ENCODE measurements around the gene ARRDC5. TPM values are rescaled to one million over a fixed set of nuclear protein-coding genes. Genes with fewer than 3 reads are reported as not detected.

Gene ARRDC5
- total and polyA plus RNA-seq, 2 of the 13 experiments (the other 11 are each of a cell fraction or from before 2014, with no cell fraction given) = not detected

- no peak overlapping the region for H2AFZ ChIP-seq (ENCODE audit: low read length)
- intact Hi-C loops (cut with micrococcal nuclease; ENCODE audit: unreplicated experiment) = no loop called here
- no peaks in the 10 kb centered on the region for H3K4me1 ChIP-seq (ENCODE audit: insufficient read depth, low read length)
- ATAC-seq = no peak
- FAIRE-seq = no peak
- no peaks in the 10 kb centered on the region for H3K9me3 ChIP-seq (ENCODE audit: low read length)
- ChIA-PET POLR2A (no interaction called here), CTCF (ENCODE audit: low intra/inter-chr PET ratio, low total read pairs) (no interaction called here)
- in situ Hi-C loops (cut with HindIII; ENCODE audit: extremely low pct_ligation_motif_present, low pct_unique_long_range_greater_than_20kb) = no loop called here
- H3K36me3 ChIP-seq (replicated peaks in 1 of 2; ENCODE audit: control insufficient read depth in 1 of 2, insufficient read depth in 2 of 2, low read length in 2 of 2) = peaks cover 20 to 65% of the 10 kb centered on the region in 2 experiments
- no TSS peak for BruUV-seq (replicated peaks)
- peaks cover 2% of the 10 kb centered on the region for H3K79me2 ChIP-seq (ENCODE audit: insufficient read depth, low read length)
- no peak overlapping the region for H3K27ac ChIP-seq (ENCODE audit: extremely low read length, insufficient read depth, low read length)
- no peaks in the 10 kb centered on the region; a peak in 1 of 5 replicates for H3K27me3 ChIP-seq (ENCODE audit: control insufficient read depth in 1 of 2, insufficient read depth in 2 of 2, low read length in 2 of 2)
- 97% methylated on average over 7 of the region's 7 CpGs for WGBS (ENCODE audit: low lambda C conversion rate)
- no peak overlapping the region for H3K9ac ChIP-seq (ENCODE audit: insufficient read depth, low read depth, low read length)
- no peaks in the 10 kb centered on the region for H4K20me1 ChIP-seq (ENCODE audit: insufficient read depth, low read length)
- no peak overlapping the region for H3K4me3 ChIP-seq (replicated peaks in 1 of 3; ENCODE audit: insufficient read depth in 1 of 3, low read depth in 2 of 3, low read length in 3 of 3)
- H3K4me2 ChIP-seq (ENCODE audit: low read depth, low read length) = no peak overlapping the region
- DNase-seq (ENCODE audit: low spot score) = no peak
- TF ChIP-seq, protein P1, sequence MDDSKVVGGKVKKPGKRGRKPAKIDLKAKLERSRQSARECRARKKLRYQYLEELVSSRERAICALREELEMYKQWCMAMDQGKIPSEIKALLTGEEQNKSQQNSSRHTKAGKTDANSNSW (CRISPR knock-in tag; IDR thresholded peaks at IDR 0.05; ENCODE audit: borderline replicate concordance) = no peak
- TF ChIP-seq RBFOX2 (IDR thresholded peaks at IDR 0.05; ENCODE audit: low read depth, low read length) = no peak
- TF ChIP-seq TCF12 (IDR thresholded peaks at IDR 0.05) = no peak
- no peak for TF ChIP-seq TCF12 (CRISPR knock-in tag; IDR thresholded peaks at IDR 0.05)
- no peak for TF ChIP-seq KLF11 (CRISPR knock-in tag; IDR thresholded peaks at IDR 0.05)
- no peak for TF ChIP-seq NKX3-1 (CRISPR knock-in tag; IDR thresholded peaks at IDR 0.05)
- no peak for TF ChIP-seq IKZF1 (IDR thresholded peaks at IDR 0.05)
- no peak for TF ChIP-seq ZNF468 (CRISPR knock-in tag; IDR thresholded peaks at IDR 0.05)
- no peak for TF ChIP-seq ZNF572 (CRISPR knock-in tag; IDR thresholded peaks at IDR 0.05)
- TF ChIP-seq, protein P2, sequence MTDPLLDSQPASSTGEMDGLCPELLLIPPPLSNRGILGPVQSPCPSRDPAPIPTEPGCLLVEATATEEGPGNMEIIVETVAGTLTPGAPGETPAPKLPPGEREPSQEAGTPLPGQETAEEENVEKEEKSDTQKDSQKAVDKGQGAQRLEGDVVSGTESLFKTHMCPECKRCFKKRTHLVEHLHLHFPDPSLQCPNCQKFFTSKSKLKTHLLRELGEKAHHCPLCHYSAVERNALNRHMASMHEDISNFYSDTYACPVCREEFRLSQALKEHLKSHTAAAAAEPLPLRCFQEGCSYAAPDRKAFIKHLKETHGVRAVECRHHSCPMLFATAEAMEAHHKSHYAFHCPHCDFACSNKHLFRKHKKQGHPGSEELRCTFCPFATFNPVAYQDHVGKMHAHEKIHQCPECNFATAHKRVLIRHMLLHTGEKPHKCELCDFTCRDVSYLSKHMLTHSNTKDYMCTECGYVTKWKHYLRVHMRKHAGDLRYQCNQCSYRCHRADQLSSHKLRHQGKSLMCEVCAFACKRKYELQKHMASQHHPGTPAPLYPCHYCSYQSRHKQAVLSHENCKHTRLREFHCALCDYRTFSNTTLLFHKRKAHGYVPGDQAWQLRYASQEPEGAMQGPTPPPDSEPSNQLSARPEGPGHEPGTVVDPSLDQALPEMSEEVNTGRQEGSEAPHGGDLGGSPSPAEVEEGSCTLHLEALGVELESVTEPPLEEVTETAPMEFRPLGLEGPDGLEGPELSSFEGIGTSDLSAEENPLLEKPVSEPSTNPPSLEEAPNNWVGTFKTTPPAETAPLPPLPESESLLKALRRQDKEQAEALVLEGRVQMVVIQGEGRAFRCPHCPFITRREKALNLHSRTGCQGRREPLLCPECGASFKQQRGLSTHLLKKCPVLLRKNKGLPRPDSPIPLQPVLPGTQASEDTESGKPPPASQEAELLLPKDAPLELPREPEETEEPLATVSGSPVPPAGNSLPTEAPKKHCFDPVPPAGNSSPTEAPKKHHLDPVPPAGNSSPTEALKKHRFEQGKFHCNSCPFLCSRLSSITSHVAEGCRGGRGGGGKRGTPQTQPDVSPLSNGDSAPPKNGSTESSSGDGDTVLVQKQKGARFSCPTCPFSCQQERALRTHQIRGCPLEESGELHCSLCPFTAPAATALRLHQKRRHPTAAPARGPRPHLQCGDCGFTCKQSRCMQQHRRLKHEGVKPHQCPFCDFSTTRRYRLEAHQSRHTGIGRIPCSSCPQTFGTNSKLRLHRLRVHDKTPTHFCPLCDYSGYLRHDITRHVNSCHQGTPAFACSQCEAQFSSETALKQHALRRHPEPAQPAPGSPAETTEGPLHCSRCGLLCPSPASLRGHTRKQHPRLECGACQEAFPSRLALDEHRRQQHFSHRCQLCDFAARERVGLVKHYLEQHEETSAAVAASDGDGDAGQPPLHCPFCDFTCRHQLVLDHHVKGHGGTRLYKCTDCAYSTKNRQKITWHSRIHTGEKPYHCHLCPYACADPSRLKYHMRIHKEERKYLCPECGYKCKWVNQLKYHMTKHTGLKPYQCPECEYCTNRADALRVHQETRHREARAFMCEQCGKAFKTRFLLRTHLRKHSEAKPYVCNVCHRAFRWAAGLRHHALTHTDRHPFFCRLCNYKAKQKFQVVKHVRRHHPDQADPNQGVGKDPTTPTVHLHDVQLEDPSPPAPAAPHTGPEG (CRISPR knock-in tag; IDR thresholded peaks at IDR 0.05) = no peak
- no peak for TF ChIP-seq ZBTB21 (CRISPR knock-in tag; IDR thresholded peaks at IDR 0.05)
- no peak for TF ChIP-seq ZNF160 (CRISPR knock-in tag; IDR thresholded peaks at IDR 0.05)
- TF ChIP-seq, protein P3, sequence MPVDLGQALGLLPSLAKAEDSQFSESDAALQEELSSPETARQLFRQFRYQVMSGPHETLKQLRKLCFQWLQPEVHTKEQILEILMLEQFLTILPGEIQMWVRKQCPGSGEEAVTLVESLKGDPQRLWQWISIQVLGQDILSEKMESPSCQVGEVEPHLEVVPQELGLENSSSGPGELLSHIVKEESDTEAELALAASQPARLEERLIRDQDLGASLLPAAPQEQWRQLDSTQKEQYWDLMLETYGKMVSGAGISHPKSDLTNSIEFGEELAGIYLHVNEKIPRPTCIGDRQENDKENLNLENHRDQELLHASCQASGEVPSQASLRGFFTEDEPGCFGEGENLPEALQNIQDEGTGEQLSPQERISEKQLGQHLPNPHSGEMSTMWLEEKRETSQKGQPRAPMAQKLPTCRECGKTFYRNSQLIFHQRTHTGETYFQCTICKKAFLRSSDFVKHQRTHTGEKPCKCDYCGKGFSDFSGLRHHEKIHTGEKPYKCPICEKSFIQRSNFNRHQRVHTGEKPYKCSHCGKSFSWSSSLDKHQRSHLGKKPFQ (CRISPR knock-in tag; IDR thresholded peaks at IDR 0.05; ENCODE audit: insufficient replicate concordance) = no peak
- TF ChIP-seq, protein P4, sequence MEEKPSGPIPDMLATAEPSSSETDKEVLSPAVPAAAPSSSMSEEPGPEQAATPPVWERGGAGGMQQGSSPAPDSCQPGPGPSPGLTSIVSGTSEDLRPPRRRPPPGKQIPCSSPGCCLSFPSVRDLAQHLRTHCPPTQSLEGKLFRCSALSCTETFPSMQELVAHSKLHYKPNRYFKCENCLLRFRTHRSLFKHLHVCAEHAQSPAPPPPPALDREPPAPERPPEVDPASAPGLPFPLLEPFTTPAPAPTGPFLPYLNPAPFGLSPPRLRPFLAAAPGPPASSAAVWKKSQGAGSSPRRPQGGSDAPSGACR (CRISPR knock-in tag; IDR thresholded peaks at IDR 0.05) = no peak
- no peak for TF ChIP-seq LBX2 (CRISPR knock-in tag; IDR thresholded peaks at IDR 0.05; ENCODE audit: borderline replicate concordance)
Observed at GRCh38 chr19:4933528-4933927, 30.8 kb upstream of the ARRDC5 start.
